Prostate gland (tissue), 2 donors: ENCODE measurements around the gene COL23A1.

Experiments
- CTCF ChIP-seq, 4 experiments: fragments of 200-600 bp in 2 of 4; fragments of 450-650 bp in 2 of 4; sonication (generic) in 2 of 4; IDR thresholded peaks; 1 replicate in 3 of 4; 2 replicates in 1 of 4; pipeline ENCODE4 v1.5.1; 2016 to 2019; ENCODE audit warnings: antibody characterized with exemption in 4 of 4, mild to moderate bottlenecking in 2 of 4, moderate library complexity in 2 of 4
- POLR2AphosphoS5 ChIP-seq: sonication (generic); formaldehyde crosslinking; IDR thresholded peaks from one replicate; pipeline ENCODE4 v1.6.1; 2017; ENCODE audit warnings: antibody characterized with exemption

GRCh38 chr5:178232124-178232919, 357.9 kb downstream of the COL23A1 start, which contains the start of gene PHYKPL:
- TF ChIP-seq CTCF (IDR thresholded peaks at IDR 0.05) (no peak), POLR2AphosphoS5 (no peak)
